Coronary artery (tissue), 2 donors: ENCODE results near the gene SIGLEC11.

Source experiments
- DNase-seq: peaks from one replicate; pipeline ENCODE4 v3.0.0-alpha.2; 2017; ENCODE audit warnings: low spot score
- H3K27ac ChIP-seq, 2 donors: fragments of 200-600 bp; sonication (generic); one replicate each; pipeline ENCODE4 v1.5.1; 2016 to 2019
- H3K4me3 ChIP-seq: fragments of 200-600 bp; sonication (generic); 2 replicates; pipeline ENCODE4 v1.5.1; 2016; ENCODE audit warnings: mild to moderate bottlenecking, moderate library complexity
- TF ChIP-seq, protein P1 (sequence below): fragments of 200-600 bp; sonication (generic); IDR thresholded peaks from one replicate; pipeline ENCODE4 v1.5.1; 2019; ENCODE audit warnings: antibody characterized with exemption

Gene SIGLEC11

DNA sequence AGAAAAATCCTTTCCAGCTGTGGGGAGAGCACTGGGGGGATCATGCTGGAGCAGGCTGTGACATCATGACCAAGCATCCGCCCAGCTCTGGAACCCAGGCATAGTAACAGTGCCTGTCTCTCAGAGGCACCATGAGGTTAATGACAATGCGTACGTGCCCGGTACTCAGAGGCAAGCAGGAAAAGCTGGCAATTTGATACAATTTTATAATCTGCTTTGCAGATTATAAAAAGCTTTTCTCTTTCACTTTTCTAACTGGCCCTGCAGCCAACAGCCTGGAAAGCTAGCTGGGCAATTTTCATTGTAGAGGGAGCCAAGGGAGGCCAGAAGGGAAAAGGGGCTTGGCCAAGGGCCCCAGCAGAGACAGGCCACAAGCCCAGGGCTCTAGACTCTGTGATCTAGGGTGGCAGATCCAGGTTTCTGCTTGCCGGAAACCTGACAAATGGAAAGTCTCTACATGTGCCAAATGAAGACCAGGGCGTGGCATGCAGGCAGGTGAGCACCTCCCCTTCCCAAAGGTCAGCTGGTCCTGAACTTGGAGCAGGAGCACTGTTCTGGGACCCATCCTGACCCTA lies 41.5 kb upstream of the SIGLEC11 start:
- no peak for DNase-seq
- H3K4me3 ChIP-seq: no peak overlapping the region
- H3K27ac ChIP-seq: peak overlapping the region in 1 of 2 donors; percentile 83
- TF ChIP-seq, protein P1, sequence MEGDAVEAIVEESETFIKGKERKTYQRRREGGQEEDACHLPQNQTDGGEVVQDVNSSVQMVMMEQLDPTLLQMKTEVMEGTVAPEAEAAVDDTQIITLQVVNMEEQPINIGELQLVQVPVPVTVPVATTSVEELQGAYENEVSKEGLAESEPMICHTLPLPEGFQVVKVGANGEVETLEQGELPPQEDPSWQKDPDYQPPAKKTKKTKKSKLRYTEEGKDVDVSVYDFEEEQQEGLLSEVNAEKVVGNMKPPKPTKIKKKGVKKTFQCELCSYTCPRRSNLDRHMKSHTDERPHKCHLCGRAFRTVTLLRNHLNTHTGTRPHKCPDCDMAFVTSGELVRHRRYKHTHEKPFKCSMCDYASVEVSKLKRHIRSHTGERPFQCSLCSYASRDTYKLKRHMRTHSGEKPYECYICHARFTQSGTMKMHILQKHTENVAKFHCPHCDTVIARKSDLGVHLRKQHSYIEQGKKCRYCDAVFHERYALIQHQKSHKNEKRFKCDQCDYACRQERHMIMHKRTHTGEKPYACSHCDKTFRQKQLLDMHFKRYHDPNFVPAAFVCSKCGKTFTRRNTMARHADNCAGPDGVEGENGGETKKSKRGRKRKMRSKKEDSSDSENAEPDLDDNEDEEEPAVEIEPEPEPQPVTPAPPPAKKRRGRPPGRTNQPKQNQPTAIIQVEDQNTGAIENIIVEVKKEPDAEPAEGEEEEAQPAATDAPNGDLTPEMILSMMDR: no peak

DNA sequence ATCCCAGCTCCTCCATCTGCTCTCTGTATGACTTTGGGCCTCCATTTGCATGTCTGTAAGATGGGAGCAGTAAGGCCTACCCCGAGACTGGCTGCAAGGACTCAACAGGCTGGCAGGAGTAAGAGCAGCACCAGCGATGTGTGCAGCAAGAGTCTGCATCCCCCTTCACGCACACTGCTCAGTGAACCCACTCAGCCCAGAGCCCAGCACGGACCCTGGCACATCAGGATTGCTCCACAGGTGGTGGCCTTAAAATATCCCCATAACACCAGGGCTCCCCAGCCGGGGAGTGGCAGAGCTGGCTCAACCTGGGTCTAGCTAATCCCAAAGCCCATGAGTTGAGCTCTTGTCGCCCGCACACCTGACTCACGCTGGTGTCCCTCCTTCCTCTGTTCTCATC lies 40.8 kb upstream of the SIGLEC11 start:
- H3K27ac ChIP-seq: no peak overlapping the region
- DNase-seq: no peak

DNA sequence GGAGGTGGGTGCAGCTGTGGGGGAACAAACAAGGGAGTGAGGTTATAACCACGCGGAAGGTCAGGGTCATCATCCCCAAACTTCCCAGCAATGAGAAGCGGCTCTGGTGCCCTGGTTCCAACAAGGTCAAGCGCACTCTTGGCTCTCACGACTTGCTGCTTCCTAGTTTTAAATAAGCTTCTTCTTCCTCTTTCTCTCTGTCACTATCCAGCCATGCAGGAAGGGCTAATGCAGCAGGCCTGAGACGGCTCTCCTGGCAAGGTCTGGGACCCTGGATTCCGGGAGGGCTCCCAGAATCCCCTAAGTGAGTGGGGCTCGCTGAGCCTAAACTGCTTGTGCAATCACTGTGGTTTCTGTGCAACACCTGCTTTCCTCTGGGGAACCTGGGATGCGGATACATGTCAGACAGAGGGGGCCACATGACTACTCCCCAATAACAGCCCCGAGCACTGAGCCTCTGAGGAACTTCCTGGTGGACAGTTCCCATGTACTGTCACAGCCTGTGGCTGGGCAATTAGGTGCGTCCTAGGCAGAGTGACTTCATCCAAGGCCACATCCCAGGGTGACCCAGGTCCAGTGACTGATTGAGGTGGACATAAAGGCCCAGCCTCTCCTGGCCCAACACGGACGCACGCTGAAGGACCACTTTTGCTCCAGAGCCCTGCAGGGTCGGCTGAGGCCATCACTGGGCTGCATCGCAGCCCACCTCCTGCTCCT lies 40.0 kb upstream of the SIGLEC11 start:
- DNase-seq: no peak
- Histone ChIP-seq H3K27ac (no peak overlapping the region), H3K4me3 (no peak overlapping the region)
- TF ChIP-seq, protein P1: no peak

More for the DNA sequence above, 40.8 kb upstream of the SIGLEC11 start:
- TF ChIP-seq, protein P1: no peak
- no peak overlapping the region for H3K4me3 ChIP-seq

DNA sequence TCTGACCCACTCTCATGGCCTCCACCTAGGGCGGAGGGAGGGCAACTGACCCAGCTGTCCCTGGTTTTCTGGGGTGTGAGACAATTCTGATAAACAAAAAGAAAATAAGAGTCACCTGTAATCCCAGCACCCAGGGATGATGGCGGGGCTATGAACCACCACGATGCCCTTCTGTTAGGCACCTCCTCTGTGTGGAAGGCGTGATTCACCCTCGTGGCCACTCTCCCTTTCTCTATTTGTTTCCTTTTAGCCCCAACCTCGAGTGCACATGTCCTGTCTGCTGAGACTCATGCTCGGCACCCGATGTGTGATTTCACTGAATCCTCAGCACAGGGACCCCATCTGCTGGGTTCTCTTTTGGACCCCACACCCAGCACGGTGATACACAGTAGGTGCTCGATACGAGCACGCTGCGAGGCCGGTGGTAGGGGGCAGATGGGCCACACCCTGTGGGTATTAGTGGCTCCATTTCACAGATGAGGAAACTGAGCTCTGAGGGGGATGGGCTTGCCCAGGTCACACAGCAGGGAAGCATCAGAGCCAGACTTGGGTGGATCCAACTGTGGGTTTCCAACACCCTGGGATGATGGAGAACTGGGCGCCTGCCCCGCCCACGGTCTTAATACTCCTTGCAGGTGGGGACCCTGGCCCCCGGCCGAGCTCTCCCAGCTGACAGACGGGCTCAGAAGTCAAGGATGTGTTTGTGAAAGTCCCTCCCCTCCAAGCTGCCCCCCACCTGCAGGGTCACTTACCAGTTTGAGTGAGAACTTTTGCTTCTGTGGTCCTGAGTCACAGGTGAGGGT lies 39.3 kb upstream of the SIGLEC11 start:
- TF ChIP-seq, protein P1: no peak

DNA sequence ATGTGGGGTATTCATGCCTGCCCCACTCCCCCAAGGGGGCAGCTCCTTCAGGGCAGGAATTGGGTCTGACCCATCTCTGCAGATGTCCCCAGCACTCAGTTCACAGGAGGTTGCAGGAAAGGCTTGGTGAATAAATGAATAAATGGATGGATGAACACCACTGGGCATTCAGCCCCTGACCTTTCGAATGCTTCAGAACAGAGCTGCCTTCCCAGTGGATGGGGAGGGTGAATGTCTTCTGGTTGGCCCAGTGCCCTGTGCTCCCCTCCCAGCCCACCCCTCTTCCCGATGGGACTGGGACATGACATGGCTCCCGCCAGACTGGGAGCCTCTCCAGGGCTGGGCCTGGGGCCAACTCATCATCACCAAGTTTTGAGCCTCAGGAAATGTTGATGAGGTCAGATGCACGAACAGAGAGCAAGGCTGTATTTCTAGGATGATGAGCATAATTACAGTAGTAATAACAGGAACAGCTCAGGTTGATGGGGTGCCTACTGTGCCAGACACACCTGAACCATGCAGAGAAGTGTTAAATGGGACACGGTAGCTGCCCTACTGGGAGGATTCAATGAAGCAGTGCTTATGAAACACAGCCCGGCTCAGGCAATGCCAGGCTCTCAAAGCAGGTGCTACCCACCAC lies 38.5 kb upstream of the SIGLEC11 start:
- no peak for DNase-seq
- no peak overlapping the region for H3K4me3 ChIP-seq
- no peak overlapping the region for H3K27ac ChIP-seq
- TF ChIP-seq, protein P1: no peak

More for the DNA sequence above, 39.3 kb upstream of the SIGLEC11 start:
- no peak overlapping the region for H3K27ac ChIP-seq
- DNase-seq: no peak
- no peak overlapping the region for H3K4me3 ChIP-seq

DNA sequence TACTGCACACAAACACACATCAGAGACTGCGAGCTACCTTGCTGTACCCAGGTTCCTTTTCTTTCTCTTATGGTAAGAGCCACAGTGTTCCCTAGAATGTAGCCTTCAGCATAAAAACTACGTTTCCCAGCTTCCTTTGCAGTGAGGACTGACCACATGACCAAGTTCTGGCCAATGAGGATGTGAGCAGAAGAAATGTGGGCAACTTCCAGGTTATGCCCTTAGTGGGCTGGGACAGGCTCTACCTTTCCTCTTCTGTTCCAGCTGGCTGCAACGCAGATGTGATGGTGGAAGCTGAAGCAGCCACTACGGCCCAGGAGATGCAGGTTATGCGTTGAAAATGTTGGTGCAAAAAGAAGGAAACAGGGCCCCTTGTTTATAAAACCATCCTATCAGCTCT lies 36.7 kb upstream of the SIGLEC11 start:
- no peak overlapping the region for H3K27ac ChIP-seq
- no peak overlapping the region for H3K4me3 ChIP-seq
- TF ChIP-seq, protein P1: no peak
- no peak for DNase-seq
